GM12878 (cell line): ENCODE results near the gene XIRP1. TPM values are rescaled to one million over a fixed set of nuclear protein-coding genes. Genes with fewer than 3 reads are reported as not detected.
A peak's percentile ranks its signal among the peaks of the same experiment; 100 is the strongest.

ENCODE experiments used
- CBFB ChIP-seq: IDR thresholded peaks from 2 replicates; pipeline ENCODE4 v1.6.1; 2016; ENCODE audit warnings: antibody characterized with exemption, low read depth
- CBX5 ChIP-seq: sonication (generic); IDR thresholded peaks from 2 replicates; pipeline ENCODE4 v1.6.1; 2016; ENCODE audit warnings: low read depth, moderate library complexity, mild to moderate bottlenecking, inconsistent platforms
- CREM ChIP-seq: IDR thresholded peaks from 2 replicates; pipeline ENCODE4 v1.6.1; 2014; ENCODE audit warnings: antibody characterized with exemption, low read depth
- EED ChIP-seq: sonication (generic); IDR thresholded peaks from 2 replicates; pipeline ENCODE4 v1.6.1; 2016; ENCODE audit warnings: antibody characterized with exemption, low read depth
- EZH2 ChIP-seq: IDR thresholded peaks from 2 replicates; pipeline ENCODE4 v1.6.1; 2012; ENCODE audit warnings: low read depth, mild to moderate bottlenecking, control low read depth, inconsistent platforms, low read length, borderline replicate concordance; ENCODE audit not compliant: control insufficient read depth
- IKZF1 ChIP-seq: fragments of 450-650 bp; conservative IDR thresholded peaks from 2 replicates; pipeline ENCODE4 v1.6.1; 2017; ENCODE audit warnings: antibody characterized with exemption, mild to moderate bottlenecking
- MEF2B ChIP-seq: fragments of 450-650 bp; IDR thresholded peaks from 2 replicates; pipeline ENCODE4 v1.6.1; 2018; ENCODE audit warnings: mild to moderate bottlenecking, moderate library complexity; ENCODE audit not compliant: partially characterized antibody, poor library complexity, severe bottlenecking
- RAD51 ChIP-seq: fragments of 450-650 bp; IDR thresholded peaks from 2 replicates; pipeline ENCODE4 v1.6.1; 2016; ENCODE audit warnings: moderate library complexity, mild to moderate bottlenecking, inconsistent platforms
- SMAD5 ChIP-seq: IDR thresholded peaks from 2 replicates; pipeline ENCODE4 v1.6.1; 2016; ENCODE audit warnings: antibody characterized with exemption, low read depth
- SMARCA5 ChIP-seq: fragments of 450-650 bp; IDR thresholded peaks from 2 replicates; pipeline ENCODE4 v1.6.1; 2017; ENCODE audit warnings: mild to moderate bottlenecking
- SP1 ChIP-seq: IDR thresholded peaks from one replicate; pipeline ENCODE4 v1.6.1; 2011; ENCODE audit warnings: low read depth, low read length
- SREBF1 ChIP-seq: IDR thresholded peaks from 2 replicates; pipeline ENCODE4 v1.6.1; 2012; ENCODE audit warnings: mild to moderate bottlenecking, low read length
- STAT1 ChIP-seq: fragments of 450-650 bp; conservative IDR thresholded peaks from 2 replicates; pipeline ENCODE4 v1.6.1; 2014; ENCODE audit warnings: antibody characterized with exemption, mild to moderate bottlenecking
- TAF1 ChIP-seq: IDR thresholded peaks from 2 replicates; pipeline ENCODE4 v1.6.1; 2011; ENCODE audit warnings: mild to moderate bottlenecking, low read depth, low read length, borderline replicate concordance
- WRNIP1 ChIP-seq: IDR thresholded peaks from 2 replicates; pipeline ENCODE4 v1.6.1; 2011; ENCODE audit warnings: low read depth, low read length, improper control_type of control experiment, borderline replicate concordance
- ZNF384 ChIP-seq: IDR thresholded peaks from 2 replicates; pipeline ENCODE4 v1.6.1; 2012; ENCODE audit warnings: low read depth, mild to moderate bottlenecking, low read length, improper control_type of control experiment, borderline replicate concordance
- polyA plus RNA-seq, 11 experiments: library from polyadenylated mRNA; depleted of rRNA in 4 of 11; unstranded in 6 of 11; stranded (reverse) in 5 of 11; fragments of >200 nt; fragmentation: Nextera tagmentation in 4 of 11; fragmentation: Illumina TruSeq in 1 of 11; extraction: Ambion mirVana in 4 of 11; extraction: Trizol in 1 of 11; gene quantifications; 1 replicate in 1 of 11; 2 replicates in 10 of 11; pipeline versions ENCODE4 v1.2.1 to v1.2.3, GENCODE V29; 2011 to 2016; ENCODE audit warnings: inconsistent platforms in 2 of 11, missing spikeins in 2 of 11, low read depth in 1 of 11
- total RNA-seq, 4 experiments: library from RNA; depleted of rRNA in 3 of 4; stranded (reverse); fragments of >200 nt in 3 of 4; fragmentation: Illumina TruSeq in 1 of 4; extraction: Trizol in 1 of 4; gene quantifications; 2 replicates each; pipeline versions ENCODE4 v1.2.1 to v1.2.3, GENCODE V29; 2013 to 2021
- TF ChIP-seq, protein P1 (sequence below): fragments of 450-650 bp; IDR thresholded peaks from 2 replicates; pipeline ENCODE4 v1.6.1; 2017; ENCODE audit warnings: antibody characterized with exemption, mild to moderate bottlenecking, moderate library complexity
- TF ChIP-seq, protein P2 (sequence below): fragments of 450-650 bp; formaldehyde crosslinking; IDR thresholded peaks from 2 replicates; pipeline ENCODE4 v1.4.0; 2022; ENCODE audit warnings: mild to moderate bottlenecking, moderate library complexity

XIRP1 gene
- total and polyA plus RNA-seq, 10 of the 15 experiments (the other 5 are each of a cell fraction or from before 2014, with no cell fraction given), result 0.03 to 0.38 (median 0.08) TPM; not detected in 1

DNA sequence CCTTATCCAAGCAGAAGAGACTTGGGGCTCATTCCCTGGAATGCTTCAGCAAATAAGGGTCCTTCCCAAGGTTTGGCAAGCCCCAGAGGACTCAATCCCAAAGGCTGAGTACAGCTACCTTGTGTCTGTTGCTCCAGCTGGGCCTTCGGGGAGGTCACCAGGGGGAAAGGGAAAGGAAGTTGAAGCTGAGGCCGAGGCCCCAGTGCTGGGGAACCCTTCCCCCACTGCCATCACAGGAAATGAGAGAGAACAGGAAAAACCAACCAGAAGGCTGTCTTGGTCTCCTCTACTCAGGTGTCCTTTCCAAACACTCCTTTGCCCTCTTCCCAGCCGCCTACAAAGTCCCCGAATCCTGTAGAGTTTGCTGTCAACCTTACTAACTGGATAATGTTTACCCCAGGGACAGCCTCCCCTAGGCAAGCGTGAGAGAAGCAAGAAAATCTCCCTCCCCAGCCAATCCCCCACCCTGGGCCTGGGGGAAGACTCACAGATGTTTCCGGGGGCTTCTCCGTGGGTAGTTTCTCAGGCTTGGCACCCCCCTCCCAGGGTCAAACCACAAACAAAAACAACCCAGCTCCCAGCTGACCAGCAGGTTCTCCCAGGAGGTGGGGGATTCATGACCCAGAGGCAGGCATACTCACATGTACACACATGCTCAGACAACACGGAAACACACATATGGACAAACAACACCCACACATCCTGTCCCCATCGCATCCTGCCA lies 44.5 kb downstream of the XIRP1 start (continued):
- TF ChIP-seq, protein P1, sequence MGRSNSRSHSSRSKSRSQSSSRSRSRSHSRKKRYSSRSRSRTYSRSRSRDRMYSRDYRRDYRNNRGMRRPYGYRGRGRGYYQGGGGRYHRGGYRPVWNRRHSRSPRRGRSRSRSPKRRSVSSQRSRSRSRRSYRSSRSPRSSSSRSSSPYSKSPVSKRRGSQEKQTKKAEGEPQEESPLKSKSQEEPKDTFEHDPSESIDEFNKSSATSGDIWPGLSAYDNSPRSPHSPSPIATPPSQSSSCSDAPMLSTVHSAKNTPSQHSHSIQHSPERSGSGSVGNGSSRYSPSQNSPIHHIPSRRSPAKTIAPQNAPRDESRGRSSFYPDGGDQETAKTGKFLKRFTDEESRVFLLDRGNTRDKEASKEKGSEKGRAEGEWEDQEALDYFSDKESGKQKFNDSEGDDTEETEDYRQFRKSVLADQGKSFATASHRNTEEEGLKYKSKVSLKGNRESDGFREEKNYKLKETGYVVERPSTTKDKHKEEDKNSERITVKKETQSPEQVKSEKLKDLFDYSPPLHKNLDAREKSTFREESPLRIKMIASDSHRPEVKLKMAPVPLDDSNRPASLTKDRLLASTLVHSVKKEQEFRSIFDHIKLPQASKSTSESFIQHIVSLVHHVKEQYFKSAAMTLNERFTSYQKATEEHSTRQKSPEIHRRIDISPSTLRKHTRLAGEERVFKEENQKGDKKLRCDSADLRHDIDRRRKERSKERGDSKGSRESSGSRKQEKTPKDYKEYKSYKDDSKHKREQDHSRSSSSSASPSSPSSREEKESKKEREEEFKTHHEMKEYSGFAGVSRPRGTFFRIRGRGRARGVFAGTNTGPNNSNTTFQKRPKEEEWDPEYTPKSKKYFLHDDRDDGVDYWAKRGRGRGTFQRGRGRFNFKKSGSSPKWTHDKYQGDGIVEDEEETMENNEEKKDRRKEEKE, result no peak
- TF ChIP-seq CBX5 (no peak), SREBF1 (no peak), SP1 (no peak), RAD51 (no peak), WRNIP1 (no peak), TAF1 (peak; percentile 59; the same call in 1 of the 2 replicates), ZNF384 (no peak), EZH2 (no peak), CBFB (peak; percentile 11; the same call in 1 of the 2 replicates), EED (peak; percentile 70; the same call in 1 of the 2 replicates), CREM (peak; percentile 32), SMAD5 (no peak), IKZF1 (peak; percentile 50), SMARCA5 (no peak), STAT1 (no peak), MEF2B (peak; percentile 98)
- TF ChIP-seq, protein P2, sequence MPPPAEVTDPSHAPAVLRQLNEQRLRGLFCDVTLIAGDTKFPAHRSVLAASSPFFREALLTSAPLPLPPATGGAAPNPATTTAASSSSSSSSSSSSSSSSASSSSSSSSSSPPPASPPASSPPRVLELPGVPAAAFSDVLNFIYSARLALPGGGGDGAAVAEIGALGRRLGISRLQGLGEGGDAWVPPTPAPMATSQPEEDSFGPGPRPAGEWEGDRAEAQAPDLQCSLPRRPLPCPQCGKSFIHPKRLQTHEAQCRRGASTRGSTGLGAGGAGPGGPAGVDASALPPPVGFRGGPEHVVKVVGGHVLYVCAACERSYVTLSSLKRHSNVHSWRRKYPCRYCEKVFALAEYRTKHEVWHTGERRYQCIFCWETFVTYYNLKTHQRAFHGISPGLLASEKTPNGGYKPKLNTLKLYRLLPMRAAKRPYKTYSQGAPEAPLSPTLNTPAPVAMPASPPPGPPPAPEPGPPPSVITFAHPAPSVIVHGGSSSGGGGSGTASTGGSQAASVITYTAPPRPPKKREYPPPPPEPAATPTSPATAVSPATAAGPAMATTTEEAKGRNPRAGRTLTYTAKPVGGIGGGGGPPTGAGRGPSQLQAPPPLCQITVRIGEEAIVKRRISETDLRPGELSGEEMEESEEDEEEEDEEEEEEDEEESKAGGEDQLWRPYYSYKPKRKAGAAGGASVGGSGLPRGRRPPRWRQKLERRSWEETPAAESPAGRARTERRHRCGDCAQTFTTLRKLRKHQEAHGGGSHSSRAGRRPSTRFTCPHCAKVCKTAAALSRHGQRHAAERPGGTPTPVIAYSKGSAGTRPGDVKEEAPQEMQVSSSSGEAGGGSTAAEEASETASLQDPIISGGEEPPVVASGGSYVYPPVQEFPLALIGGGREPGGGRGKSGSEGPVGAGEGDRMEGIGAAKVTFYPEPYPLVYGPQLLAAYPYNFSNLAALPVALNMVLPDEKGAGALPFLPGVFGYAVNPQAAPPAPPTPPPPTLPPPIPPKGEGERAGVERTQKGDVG (CRISPR knock-in tag), result no peak
